GM23338 (cell line): ENCODE measurements around the gene VAV3. TPM values are rescaled to one million over a fixed set of nuclear protein-coding genes. Genes with fewer than 3 reads are reported as not detected.

ENCODE experiments used
- ATAC-seq: fragments of 200-7000 bp; cut with Tn5 transposase; 3 replicates; pipeline ENCODE4 v1.9.1; 2020
- DNase-seq: peaks from one replicate; pipeline ENCODE4 v3.0.0-alpha.2; 2015; ENCODE audit warnings: low spot score
- H2AFZ ChIP-seq: fragments of 200-600 bp; sonication (generic); 2 replicates; pipeline ENCODE4 v1.8.0; 2016; ENCODE audit warnings: antibody characterized with exemption, mild to moderate bottlenecking, moderate library complexity
- H3F3A ChIP-seq: fragments of 200-600 bp; sonication (generic); replicated peaks from 2 replicates; pipeline ENCODE4 v1.8.0; 2017; ENCODE audit warnings: antibody characterized with exemption, mixed run types, low read depth
- H3K27ac ChIP-seq: fragments of 200-600 bp; sonication (generic); 2 replicates; pipeline ENCODE4 v1.6.1; 2016; ENCODE audit warnings: low read depth
- H3K27me3 ChIP-seq: fragments of 200-600 bp; sonication (generic); 2 replicates; pipeline ENCODE4 v1.8.0; 2016; ENCODE audit warnings: mild to moderate bottlenecking, mixed run types, moderate library complexity; ENCODE audit not compliant: insufficient read depth
- H3K36me3 ChIP-seq: fragments of 200-600 bp; sonication (generic); 2 replicates; pipeline ENCODE4 v1.8.0; 2016; ENCODE audit warnings: mild to moderate bottlenecking; ENCODE audit not compliant: insufficient read depth
- H3K4me1 ChIP-seq: fragments of 200-600 bp; sonication (generic); 2 replicates; pipeline ENCODE4 v1.8.0; 2016; ENCODE audit warnings: mild to moderate bottlenecking, moderate library complexity; ENCODE audit not compliant: insufficient read depth
- H3K4me2 ChIP-seq: fragments of 200-600 bp; sonication (generic); 2 replicates; pipeline ENCODE4 v1.7.1; 2017; ENCODE audit warnings: mixed run types
- H3K4me3 ChIP-seq: fragments of 200-600 bp; sonication (generic); 2 replicates; pipeline ENCODE4 v1.6.1; 2016; ENCODE audit warnings: mixed run types
- H3K79me2 ChIP-seq: fragments of 200-600 bp; sonication (generic); replicated peaks from 2 replicates; pipeline ENCODE4 v1.8.0; 2017; ENCODE audit warnings: mild to moderate bottlenecking; ENCODE audit not compliant: insufficient read depth
- H3K9me2 ChIP-seq: fragments of 200-600 bp; sonication (generic); 2 replicates; pipeline ENCODE4 v1.8.0; 2017; ENCODE audit not compliant: insufficient read depth
- H4K20me1 ChIP-seq: fragments of 200-600 bp; sonication (generic); replicated peaks from 2 replicates; pipeline ENCODE4 v1.8.0; 2017; ENCODE audit warnings: mild to moderate bottlenecking; ENCODE audit not compliant: insufficient read depth
- H3K27ac Mint-ChIP-seq: 2 replicates; pipeline ENCODE4 v1.8.0; 2020; ENCODE audit warnings: inconsistent platforms, mild to moderate bottlenecking, moderate library complexity, mixed read lengths
- H3K27me3 Mint-ChIP-seq: 3 replicates; pipeline ENCODE4 v1.8.0; 2022; ENCODE audit warnings: low read depth, mild to moderate bottlenecking, moderate library complexity, mixed read lengths, inconsistent platforms; ENCODE audit not compliant: insufficient read depth, poor library complexity
- H3K36me3 Mint-ChIP-seq: 3 replicates; pipeline ENCODE4 v1.8.0; 2021; ENCODE audit warnings: low read depth, mild to moderate bottlenecking, inconsistent platforms, moderate library complexity, mixed read lengths
- H3K4me1 Mint-ChIP-seq: 3 replicates; pipeline ENCODE4 v1.8.0; 2020; ENCODE audit warnings: mild to moderate bottlenecking, inconsistent platforms, mixed read lengths
- H3K4me3 Mint-ChIP-seq: 3 replicates; pipeline ENCODE4 v1.8.0; 2021; ENCODE audit warnings: moderate library complexity, mild to moderate bottlenecking, inconsistent platforms, mixed read lengths
- H3K9me3 Mint-ChIP-seq: 3 replicates; pipeline ENCODE4 v1.8.0; 2020; ENCODE audit warnings: moderate library complexity, mild to moderate bottlenecking, inconsistent platforms, mixed read lengths
- CREB1 ChIP-seq: fragments of 250-450 bp; sonication (Bioruptor Pico); IDR thresholded peaks from 2 replicates; pipeline ENCODE4 v1.5.0; 2020; ENCODE audit warnings: low read depth, mild to moderate bottlenecking, moderate library complexity
- EZH2 ChIP-seq: fragments of 200-600 bp; sonication (generic); IDR thresholded peaks from one replicate; pipeline ENCODE4 v1.8.0; 2017; ENCODE audit warnings: antibody characterized with exemption, mild to moderate bottlenecking, low read depth; ENCODE audit not compliant: unreplicated experiment
- EZH2phosphoT487 ChIP-seq: fragments of 200-600 bp; sonication (generic); IDR thresholded peaks from one replicate; pipeline ENCODE4 v1.8.1; 2018; ENCODE audit warnings: antibody characterized with exemption; ENCODE audit not compliant: unreplicated experiment
- JUNB ChIP-seq: IDR thresholded peaks from one replicate; pipeline ENCODE4 v1.6.1; 2016; ENCODE audit warnings: antibody characterized with exemption; ENCODE audit not compliant: unreplicated experiment
- NANOG ChIP-seq: IDR thresholded peaks from 2 replicates; pipeline ENCODE4 v1.6.1; 2016; ENCODE audit warnings: antibody characterized with exemption, borderline replicate concordance
- POLR2AphosphoS5 ChIP-seq: IDR thresholded peaks from 2 replicates; pipeline ENCODE4 v1.6.1; 2016; ENCODE audit warnings: antibody characterized with exemption, low read depth
- STAT1 ChIP-seq: IDR thresholded peaks from one replicate; pipeline ENCODE4 v1.6.1; 2016; ENCODE audit warnings: antibody characterized with exemption; ENCODE audit not compliant: unreplicated experiment
- ZNF114 ChIP-seq: fragments of 250-450 bp; sonication (Bioruptor Pico); IDR thresholded peaks from 2 replicates; pipeline ENCODE4 v1.5.0; 2020; ENCODE audit warnings: mild to moderate bottlenecking, moderate library complexity
- ZNF331 ChIP-seq: fragments of 250-450 bp; sonication (Bioruptor Pico); IDR thresholded peaks from 2 replicates; pipeline ENCODE4 v1.5.0; 2020; ENCODE audit warnings: low read depth, mild to moderate bottlenecking, moderate library complexity
- polyA plus RNA-seq: library from polyadenylated mRNA; unstranded; fragments of >200 nt; fragmentation: Nextera tagmentation; extraction: Ambion mirVana; gene quantifications from 2 replicates; pipeline ENCODE4 v1.2.1, GENCODE V29; 2016
- total RNA-seq: library from RNA; depleted of rRNA; stranded (reverse); fragments of >200 nt; shearing (Covaris generic); gene quantifications from 2 replicates; pipeline ENCODE4 v1.2.3, GENCODE V29; 2014
- TF ChIP-seq, protein P1 (sequence below), 2 experiments: fragments of 200-600 bp in 1 of 2; sonication (generic) in 1 of 2; conservative IDR thresholded peaks; 2 replicates each; pipeline versions ENCODE4 v1.5.1 to v1.6.1; 2016 to 2017; ENCODE audit warnings: antibody characterized with exemption in 2 of 2, low read depth in 2 of 2, mild to moderate bottlenecking in 2 of 2, moderate library complexity in 1 of 2
- TF ChIP-seq, protein P2 (sequence below): IDR thresholded peaks from one replicate; pipeline ENCODE4 v1.6.1; 2018; ENCODE audit warnings: antibody characterized with exemption; ENCODE audit not compliant: unreplicated experiment
- TF ChIP-seq, protein P3 (sequence below): fragments of 250-450 bp; sonication (Bioruptor Pico); IDR thresholded peaks from 2 replicates; pipeline ENCODE4 v1.5.0; 2020; ENCODE audit warnings: mild to moderate bottlenecking, moderate library complexity
- TF ChIP-seq, protein P4 (sequence below): IDR thresholded peaks from 2 replicates; pipeline ENCODE4 v1.6.1; 2016; ENCODE audit warnings: antibody characterized with exemption

VAV3 gene
- total and polyA plus RNA-seq, 2 experiments from 2014 or later: 3.0 to 11.3 TPM

DNA sequence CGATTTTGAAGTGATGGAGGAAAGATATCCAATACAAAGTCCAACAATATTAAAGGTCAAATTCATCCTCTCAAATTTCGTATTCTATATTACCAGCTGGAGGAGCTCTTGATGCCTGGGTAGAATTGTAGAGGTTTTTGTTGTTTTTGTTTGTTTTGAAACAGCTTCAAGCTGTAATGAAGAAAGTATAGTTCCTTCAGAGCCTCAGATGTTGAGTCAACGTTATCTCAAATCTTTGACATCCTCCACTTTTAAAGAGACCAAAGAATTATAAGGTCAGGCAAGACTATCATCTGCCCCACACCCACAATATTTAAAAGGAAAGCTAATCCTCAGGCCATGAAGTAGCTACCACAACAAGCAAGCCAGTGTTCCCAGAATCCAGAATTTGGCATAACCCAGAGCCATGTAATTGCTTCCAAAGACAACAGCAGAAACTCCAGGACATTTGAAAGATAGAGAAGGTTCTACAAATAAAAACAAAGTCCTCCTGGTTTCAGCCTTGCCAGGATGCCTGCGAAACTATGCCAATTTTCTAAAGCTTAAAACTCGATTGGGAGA, 24.9 kb downstream of the VAV3 start:
- TF ChIP-seq, protein P1, sequence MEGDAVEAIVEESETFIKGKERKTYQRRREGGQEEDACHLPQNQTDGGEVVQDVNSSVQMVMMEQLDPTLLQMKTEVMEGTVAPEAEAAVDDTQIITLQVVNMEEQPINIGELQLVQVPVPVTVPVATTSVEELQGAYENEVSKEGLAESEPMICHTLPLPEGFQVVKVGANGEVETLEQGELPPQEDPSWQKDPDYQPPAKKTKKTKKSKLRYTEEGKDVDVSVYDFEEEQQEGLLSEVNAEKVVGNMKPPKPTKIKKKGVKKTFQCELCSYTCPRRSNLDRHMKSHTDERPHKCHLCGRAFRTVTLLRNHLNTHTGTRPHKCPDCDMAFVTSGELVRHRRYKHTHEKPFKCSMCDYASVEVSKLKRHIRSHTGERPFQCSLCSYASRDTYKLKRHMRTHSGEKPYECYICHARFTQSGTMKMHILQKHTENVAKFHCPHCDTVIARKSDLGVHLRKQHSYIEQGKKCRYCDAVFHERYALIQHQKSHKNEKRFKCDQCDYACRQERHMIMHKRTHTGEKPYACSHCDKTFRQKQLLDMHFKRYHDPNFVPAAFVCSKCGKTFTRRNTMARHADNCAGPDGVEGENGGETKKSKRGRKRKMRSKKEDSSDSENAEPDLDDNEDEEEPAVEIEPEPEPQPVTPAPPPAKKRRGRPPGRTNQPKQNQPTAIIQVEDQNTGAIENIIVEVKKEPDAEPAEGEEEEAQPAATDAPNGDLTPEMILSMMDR (conservative IDR thresholded peaks at IDR 0.05; ENCODE audit: low read depth in 2 of 2): no peak
- TF ChIP-seq, protein P2, sequence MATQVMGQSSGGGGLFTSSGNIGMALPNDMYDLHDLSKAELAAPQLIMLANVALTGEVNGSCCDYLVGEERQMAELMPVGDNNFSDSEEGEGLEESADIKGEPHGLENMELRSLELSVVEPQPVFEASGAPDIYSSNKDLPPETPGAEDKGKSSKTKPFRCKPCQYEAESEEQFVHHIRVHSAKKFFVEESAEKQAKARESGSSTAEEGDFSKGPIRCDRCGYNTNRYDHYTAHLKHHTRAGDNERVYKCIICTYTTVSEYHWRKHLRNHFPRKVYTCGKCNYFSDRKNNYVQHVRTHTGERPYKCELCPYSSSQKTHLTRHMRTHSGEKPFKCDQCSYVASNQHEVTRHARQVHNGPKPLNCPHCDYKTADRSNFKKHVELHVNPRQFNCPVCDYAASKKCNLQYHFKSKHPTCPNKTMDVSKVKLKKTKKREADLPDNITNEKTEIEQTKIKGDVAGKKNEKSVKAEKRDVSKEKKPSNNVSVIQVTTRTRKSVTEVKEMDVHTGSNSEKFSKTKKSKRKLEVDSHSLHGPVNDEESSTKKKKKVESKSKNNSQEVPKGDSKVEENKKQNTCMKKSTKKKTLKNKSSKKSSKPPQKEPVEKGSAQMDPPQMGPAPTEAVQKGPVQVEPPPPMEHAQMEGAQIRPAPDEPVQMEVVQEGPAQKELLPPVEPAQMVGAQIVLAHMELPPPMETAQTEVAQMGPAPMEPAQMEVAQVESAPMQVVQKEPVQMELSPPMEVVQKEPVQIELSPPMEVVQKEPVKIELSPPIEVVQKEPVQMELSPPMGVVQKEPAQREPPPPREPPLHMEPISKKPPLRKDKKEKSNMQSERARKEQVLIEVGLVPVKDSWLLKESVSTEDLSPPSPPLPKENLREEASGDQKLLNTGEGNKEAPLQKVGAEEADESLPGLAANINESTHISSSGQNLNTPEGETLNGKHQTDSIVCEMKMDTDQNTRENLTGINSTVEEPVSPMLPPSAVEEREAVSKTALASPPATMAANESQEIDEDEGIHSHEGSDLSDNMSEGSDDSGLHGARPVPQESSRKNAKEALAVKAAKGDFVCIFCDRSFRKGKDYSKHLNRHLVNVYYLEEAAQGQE: no peak
- TF ChIP-seq STAT1 (no peak), ZNF114 (no peak), NANOG (no peak), EZH2phosphoT487 (no peak), CREB1 (CRISPR knock-in tag) (no peak), ZNF331 (CRISPR knock-in tag) (no peak), EZH2 (no peak), POLR2AphosphoS5 (no peak), JUNB (no peak)
- TF ChIP-seq, protein P3, sequence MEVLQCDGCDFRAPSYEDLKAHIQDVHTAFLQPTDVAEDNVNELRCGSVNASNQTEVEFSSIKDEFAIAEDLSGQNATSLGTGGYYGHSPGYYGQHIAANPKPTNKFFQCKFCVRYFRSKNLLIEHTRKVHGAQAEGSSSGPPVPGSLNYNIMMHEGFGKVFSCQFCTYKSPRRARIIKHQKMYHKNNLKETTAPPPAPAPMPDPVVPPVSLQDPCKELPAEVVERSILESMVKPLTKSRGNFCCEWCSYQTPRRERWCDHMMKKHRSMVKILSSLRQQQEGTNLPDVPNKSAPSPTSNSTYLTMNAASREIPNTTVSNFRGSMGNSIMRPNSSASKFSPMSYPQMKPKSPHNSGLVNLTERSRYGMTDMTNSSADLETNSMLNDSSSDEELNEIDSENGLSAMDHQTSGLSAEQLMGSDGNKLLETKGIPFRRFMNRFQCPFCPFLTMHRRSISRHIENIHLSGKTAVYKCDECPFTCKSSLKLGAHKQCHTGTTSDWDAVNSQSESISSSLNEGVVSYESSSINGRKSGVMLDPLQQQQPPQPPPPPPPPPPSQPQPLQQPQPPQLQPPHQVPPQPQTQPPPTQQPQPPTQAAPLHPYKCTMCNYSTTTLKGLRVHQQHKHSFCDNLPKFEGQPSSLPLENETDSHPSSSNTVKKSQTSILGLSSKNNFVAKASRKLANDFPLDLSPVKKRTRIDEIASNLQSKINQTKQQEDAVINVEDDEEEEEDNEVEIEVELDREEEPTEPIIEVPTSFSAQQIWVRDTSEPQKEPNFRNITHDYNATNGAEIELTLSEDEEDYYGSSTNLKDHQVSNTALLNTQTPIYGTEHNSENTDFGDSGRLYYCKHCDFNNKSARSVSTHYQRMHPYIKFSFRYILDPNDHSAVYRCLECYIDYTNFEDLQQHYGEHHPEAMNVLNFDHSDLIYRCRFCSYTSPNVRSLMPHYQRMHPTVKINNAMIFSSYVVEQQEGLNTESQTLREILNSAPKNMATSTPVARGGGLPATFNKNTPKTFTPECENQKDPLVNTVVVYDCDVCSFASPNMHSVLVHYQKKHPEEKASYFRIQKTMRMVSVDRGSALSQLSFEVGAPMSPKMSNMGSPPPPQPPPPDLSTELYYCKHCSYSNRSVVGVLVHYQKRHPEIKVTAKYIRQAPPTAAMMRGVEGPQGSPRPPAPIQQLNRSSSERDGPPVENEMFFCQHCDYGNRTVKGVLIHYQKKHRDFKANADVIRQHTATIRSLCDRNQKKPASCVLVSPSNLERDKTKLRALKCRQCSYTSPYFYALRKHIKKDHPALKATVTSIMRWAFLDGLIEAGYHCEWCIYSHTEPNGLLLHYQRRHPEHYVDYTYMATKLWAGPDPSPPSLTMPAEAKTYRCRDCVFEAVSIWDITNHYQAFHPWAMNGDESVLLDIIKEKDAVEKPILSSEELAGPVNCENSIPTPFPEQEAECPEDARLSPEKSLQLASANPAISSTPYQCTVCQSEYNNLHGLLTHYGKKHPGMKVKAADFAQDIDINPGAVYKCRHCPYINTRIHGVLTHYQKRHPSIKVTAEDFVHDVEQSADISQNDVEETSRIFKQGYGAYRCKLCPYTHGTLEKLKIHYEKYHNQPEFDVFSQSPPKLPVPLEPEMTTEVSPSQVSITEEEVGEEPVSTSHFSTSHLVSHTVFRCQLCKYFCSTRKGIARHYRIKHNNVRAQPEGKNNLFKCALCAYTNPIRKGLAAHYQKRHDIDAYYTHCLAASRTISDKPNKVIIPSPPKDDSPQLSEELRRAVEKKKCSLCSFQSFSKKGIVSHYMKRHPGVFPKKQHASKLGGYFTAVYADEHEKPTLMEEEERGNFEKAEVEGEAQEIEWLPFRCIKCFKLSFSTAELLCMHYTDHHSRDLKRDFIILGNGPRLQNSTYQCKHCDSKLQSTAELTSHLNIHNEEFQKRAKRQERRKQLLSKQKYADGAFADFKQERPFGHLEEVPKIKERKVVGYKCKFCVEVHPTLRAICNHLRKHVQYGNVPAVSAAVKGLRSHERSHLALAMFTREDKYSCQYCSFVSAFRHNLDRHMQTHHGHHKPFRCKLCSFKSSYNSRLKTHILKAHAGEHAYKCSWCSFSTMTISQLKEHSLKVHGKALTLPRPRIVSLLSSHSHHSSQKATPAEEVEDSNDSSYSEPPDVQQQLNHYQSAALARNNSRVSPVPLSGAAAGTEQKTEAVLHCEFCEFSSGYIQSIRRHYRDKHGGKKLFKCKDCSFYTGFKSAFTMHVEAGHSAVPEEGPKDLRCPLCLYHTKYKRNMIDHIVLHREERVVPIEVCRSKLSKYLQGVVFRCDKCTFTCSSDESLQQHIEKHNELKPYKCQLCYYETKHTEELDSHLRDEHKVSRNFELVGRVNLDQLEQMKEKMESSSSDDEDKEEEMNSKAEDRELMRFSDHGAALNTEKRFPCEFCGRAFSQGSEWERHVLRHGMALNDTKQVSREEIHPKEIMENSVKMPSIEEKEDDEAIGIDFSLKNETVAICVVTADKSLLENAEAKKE: no peak
- TF ChIP-seq, protein P4, sequence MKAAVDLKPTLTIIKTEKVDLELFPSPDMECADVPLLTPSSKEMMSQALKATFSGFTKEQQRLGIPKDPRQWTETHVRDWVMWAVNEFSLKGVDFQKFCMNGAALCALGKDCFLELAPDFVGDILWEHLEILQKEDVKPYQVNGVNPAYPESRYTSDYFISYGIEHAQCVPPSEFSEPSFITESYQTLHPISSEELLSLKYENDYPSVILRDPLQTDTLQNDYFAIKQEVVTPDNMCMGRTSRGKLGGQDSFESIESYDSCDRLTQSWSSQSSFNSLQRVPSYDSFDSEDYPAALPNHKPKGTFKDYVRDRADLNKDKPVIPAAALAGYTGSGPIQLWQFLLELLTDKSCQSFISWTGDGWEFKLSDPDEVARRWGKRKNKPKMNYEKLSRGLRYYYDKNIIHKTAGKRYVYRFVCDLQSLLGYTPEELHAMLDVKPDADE: no peak
- H3K9me2 ChIP-seq: peaks cover 8% of the 10 kb centered on the region
- H3K4me1 Mint-ChIP-seq: peaks cover 30% of the 10 kb centered on the region
- no peaks in the 10 kb centered on the region for H3F3A ChIP-seq
- H3K27me3 Mint-ChIP-seq: no peaks in the 10 kb centered on the region
- peaks cover 4% of the 10 kb centered on the region; the same call in 1 of the 2 replicates for H3K79me2 ChIP-seq
- H2AFZ ChIP-seq: no peak overlapping the region
- H3K4me1 ChIP-seq: peaks cover 23% of the 10 kb centered on the region
- H3K4me3 Mint-ChIP-seq: no peak overlapping the region
- H3K9me3 Mint-ChIP-seq: no peaks in the 10 kb centered on the region
- no peak overlapping the region for H3K4me3 ChIP-seq
- H3K36me3 ChIP-seq: no peaks in the 10 kb centered on the region
- no peaks in the 10 kb centered on the region for H3K27me3 ChIP-seq
- H3K27ac ChIP-seq: no peak overlapping the region
- DNase-seq: no peak
- no peak overlapping the region for H3K4me2 ChIP-seq
- no peaks in the 10 kb centered on the region for H3K36me3 Mint-ChIP-seq
- no peak for ATAC-seq
- H3K27ac Mint-ChIP-seq: no peak overlapping the region
- H4K20me1 ChIP-seq: no peaks in the 10 kb centered on the region; the same call in 1 of the 2 replicates
